ENCODE results near the gene DHRS2. TPM values are rescaled to one million over a fixed set of nuclear protein-coding genes. Genes with fewer than 3 reads are reported as not detected.

The DHRS2 gene
- total and polyA plus RNA-seq, 2 of the 4 experiments (the other 2 are of a cell fraction): 0.12 to 0.18 TPM

DNA sequence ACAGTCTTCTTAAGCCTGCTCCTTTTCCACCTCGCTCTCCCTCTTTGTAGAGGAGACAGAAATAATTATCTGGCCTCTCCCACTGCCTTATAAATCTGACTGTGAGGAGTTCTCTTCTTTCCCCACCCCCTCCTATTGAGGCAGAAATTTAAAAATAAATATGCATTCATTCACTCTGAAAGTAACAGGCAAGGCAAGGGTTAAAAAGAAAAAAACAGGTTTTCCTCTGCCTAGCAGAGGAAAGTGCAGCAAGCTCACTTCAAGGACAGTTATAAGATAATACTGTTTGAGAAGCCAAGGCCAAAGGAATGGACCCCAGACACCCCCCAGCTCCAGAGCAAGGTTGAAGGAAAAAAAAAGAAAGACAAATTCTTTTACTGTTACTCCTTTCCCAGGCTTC, 56.3 kb downstream of the DHRS2 start:
- ATAC-seq (ENCODE audit: low read depth) (no peak), DNase-seq (no peak)
- Histone ChIP-seq H2AK9ac (replicated peaks; ENCODE audit: low read depth, low read length, poor library complexity) (no peak overlapping the region), H3K9ac (ENCODE audit: low read depth, low read length) (no peak overlapping the region), H2BK15ac (ENCODE audit: low read depth, low read length) (no peak overlapping the region), H2AK5ac (ENCODE audit: low read depth, low read length) (no peak overlapping the region), H3K14ac (replicated peaks; ENCODE audit: low read depth, low read length) (no peak overlapping the region), H2BK120ac (ENCODE audit: low read depth, low read length) (no peak overlapping the region), H3K79me1 (ENCODE audit: low read depth in 1 of 2, low read length in 2 of 2) (no peaks in the 10 kb centered on the region), H4K20me1 (ENCODE audit: insufficient read depth, low read length) (no peaks in the 10 kb centered on the region), H3K23ac (ENCODE audit: low read depth, low read length) (no peak overlapping the region), H3K18ac (ENCODE audit: low read depth, low read length) (no peak overlapping the region), H3K4ac (ENCODE audit: low read depth, low read length) (no peak overlapping the region), H2BK20ac (ENCODE audit: low read depth, low read length) (no peak overlapping the region), H3K4me2 (ENCODE audit: low read depth, low read length) (no peak overlapping the region), H3K9me3 (ENCODE audit: control insufficient read depth, insufficient read depth, low read length) (no peaks in the 10 kb centered on the region), H3K27ac (ENCODE audit: insufficient read depth, low read length) (no peak overlapping the region), H3K9me1 (ENCODE audit: insufficient read depth, low read length) (no peaks in the 10 kb centered on the region), H4K5ac (ENCODE audit: low read depth, low read length) (no peak overlapping the region), H3K36me3 (ENCODE audit: control insufficient read depth, insufficient read depth, low read length) (no peaks in the 10 kb centered on the region), H3K4me3 (ENCODE audit: insufficient read depth, low read depth, low read length) (no peak overlapping the region), H3K56ac (ENCODE audit: extremely low read depth, insufficient read depth, low read length) (no peak overlapping the region), H3K27me3 (ENCODE audit: control insufficient read depth, insufficient read depth, low read length) (peaks cover 17% of the 10 kb centered on the region), H3K4me1 (ENCODE audit: control insufficient read depth, insufficient read depth, low read length) (peaks cover 2% of the 10 kb centered on the region; the same call in 1 of the 2 replicates), H4K91ac (ENCODE audit: insufficient read depth, low read depth, low read length) (no peak overlapping the region), H2BK5ac (ENCODE audit: low read depth, low read length, poor library complexity, severe bottlenecking) (no peak overlapping the region), H2AFZ (replicated peaks; ENCODE audit: low read length, poor library complexity) (no peak overlapping the region), H4K8ac (ENCODE audit: low read depth in 2 of 2, low read length in 2 of 2) (no peak overlapping the region)
- in situ Hi-C loops (cut with MboI; ENCODE audit: low sequenced_read_pairs): no loop called here
- intact Hi-C loops (cut with micrococcal nuclease): no loop called here
- no TSS peak for BruUV-seq (replicated peaks)
- no CpG with 5 or more reads among the region's 1 CpG for WGBS, 2 experiments (ENCODE audit: extremely low coverage in 2 of 2, insufficient read length in 1 of 2)
- ChIA-PET CTCF (no interaction called here), POLR2A (ENCODE audit: unreplicated experiment) (no interaction called here)
- no peak for TF ChIP-seq CEBPB (IDR thresholded peaks at IDR 0.05; ENCODE audit: low read depth, low read length)
- TF ChIP-seq, protein P1, sequence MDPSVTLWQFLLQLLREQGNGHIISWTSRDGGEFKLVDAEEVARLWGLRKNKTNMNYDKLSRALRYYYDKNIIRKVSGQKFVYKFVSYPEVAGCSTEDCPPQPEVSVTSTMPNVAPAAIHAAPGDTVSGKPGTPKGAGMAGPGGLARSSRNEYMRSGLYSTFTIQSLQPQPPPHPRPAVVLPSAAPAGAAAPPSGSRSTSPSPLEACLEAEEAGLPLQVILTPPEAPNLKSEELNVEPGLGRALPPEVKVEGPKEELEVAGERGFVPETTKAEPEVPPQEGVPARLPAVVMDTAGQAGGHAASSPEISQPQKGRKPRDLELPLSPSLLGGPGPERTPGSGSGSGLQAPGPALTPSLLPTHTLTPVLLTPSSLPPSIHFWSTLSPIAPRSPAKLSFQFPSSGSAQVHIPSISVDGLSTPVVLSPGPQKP (IDR thresholded peaks at IDR 0.05; ENCODE audit: borderline replicate concordance, low read depth, low read length): no peak
- no peak for TF ChIP-seq RFX5 (IDR thresholded peaks at IDR 0.05; ENCODE audit: low read depth, low read length)
- TF ChIP-seq MAZ (IDR thresholded peaks at IDR 0.05; ENCODE audit: borderline replicate concordance, low read depth, low read length): no peak
- no peak for TF ChIP-seq POLR2A (IDR thresholded peaks at IDR 0.05; ENCODE audit: low read depth, low read length)
- TF ChIP-seq, protein P2, sequence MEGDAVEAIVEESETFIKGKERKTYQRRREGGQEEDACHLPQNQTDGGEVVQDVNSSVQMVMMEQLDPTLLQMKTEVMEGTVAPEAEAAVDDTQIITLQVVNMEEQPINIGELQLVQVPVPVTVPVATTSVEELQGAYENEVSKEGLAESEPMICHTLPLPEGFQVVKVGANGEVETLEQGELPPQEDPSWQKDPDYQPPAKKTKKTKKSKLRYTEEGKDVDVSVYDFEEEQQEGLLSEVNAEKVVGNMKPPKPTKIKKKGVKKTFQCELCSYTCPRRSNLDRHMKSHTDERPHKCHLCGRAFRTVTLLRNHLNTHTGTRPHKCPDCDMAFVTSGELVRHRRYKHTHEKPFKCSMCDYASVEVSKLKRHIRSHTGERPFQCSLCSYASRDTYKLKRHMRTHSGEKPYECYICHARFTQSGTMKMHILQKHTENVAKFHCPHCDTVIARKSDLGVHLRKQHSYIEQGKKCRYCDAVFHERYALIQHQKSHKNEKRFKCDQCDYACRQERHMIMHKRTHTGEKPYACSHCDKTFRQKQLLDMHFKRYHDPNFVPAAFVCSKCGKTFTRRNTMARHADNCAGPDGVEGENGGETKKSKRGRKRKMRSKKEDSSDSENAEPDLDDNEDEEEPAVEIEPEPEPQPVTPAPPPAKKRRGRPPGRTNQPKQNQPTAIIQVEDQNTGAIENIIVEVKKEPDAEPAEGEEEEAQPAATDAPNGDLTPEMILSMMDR (conservative IDR thresholded peaks at IDR 0.05; ENCODE audit: low read depth, low read length): no peak
- TF ChIP-seq, protein P3, sequence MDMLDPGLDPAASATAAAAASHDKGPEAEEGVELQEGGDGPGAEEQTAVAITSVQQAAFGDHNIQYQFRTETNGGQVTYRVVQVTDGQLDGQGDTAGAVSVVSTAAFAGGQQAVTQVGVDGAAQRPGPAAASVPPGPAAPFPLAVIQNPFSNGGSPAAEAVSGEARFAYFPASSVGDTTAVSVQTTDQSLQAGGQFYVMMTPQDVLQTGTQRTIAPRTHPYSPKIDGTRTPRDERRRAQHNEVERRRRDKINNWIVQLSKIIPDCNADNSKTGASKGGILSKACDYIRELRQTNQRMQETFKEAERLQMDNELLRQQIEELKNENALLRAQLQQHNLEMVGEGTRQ (IDR thresholded peaks at IDR 0.05; ENCODE audit: low read depth, low read length): no peak
- no peak for TF ChIP-seq BHLHE40 (IDR thresholded peaks at IDR 0.05; ENCODE audit: low read depth, low read length)
- no peak for TF ChIP-seq SMC3 (IDR thresholded peaks at IDR 0.05; ENCODE audit: low read depth, low read length)
- TF ChIP-seq CHD1 (IDR thresholded peaks at IDR 0.05; ENCODE audit: low read depth, low read length): no peak
- TF ChIP-seq MAFK (IDR thresholded peaks at IDR 0.05; ENCODE audit: low read depth, low read length): no peak
- no peak for TF ChIP-seq NFE2L2 (IDR thresholded peaks at IDR 0.05; ENCODE audit: low read depth, low read length)
- dilution Hi-C loops (cut with HindIII; ENCODE audit: low sequenced_read_pairs, unreplicated experiment): no loop called here
